A549 (cell line): ENCODE data around the gene APBB2. TPM values are rescaled to one million over a fixed set of nuclear protein-coding genes. Genes with fewer than 3 reads are reported as not detected.

Experiments
- ATAC-seq, 2 experiments: fragments of 200-7000 bp in 1 of 2; fragments of >200 bp in 1 of 2; cut with Nextera tagmentation in 1 of 2; cut with Tn5 transposase in 1 of 2; 3 replicates each; pipeline versions ENCODE4 v1.8.0 to v1.9.1; 2018 to 2020; ENCODE audit warnings: mild to moderate bottlenecking in 1 of 2, moderate library complexity in 1 of 2
- CTCF ChIA-PET: fragments of 300-600 bp; sonication (Branson Sonifier 250); formaldehyde crosslinking; extraction: SDS; loops from one replicate; lab custom pipeline; 2021; ENCODE audit warnings: antibody characterized with exemption, inconsistent platforms; lab: Yijun Ruan, JAX
- POLR2A ChIA-PET: fragments of 350-600 bp; formaldehyde crosslinking; extraction: SDS; loops from one replicate; lab custom pipeline; 2021; ENCODE audit warnings: antibody characterized with exemption, inconsistent platforms; lab: Yijun Ruan, JAX
- DNase-seq, 2 experiments: peaks; one replicate each; pipeline versions ENCODE4 v3.0.0 to v3.0.0-alpha.2; 2011 to 2016; ENCODE audit warnings: low read depth in 1 of 2, low spot score in 1 of 2
- FAIRE-seq: peaks from 2 replicates; lab custom pipeline; 2011; peaks lifted over from hg19 to GRCh38; lab: Jason Lieb, UNC
- H3K27ac ChIP-seq, 2 experiments: fragments of >200 bp; sonication (Bioruptor Twin); formaldehyde crosslinking; 3 replicates each; pipeline ENCODE4 v1.5.1; 2016 to 2017
- H3K4me1 ChIP-seq: fragments of >200 bp; sonication (Bioruptor Twin); formaldehyde crosslinking; 3 replicates; pipeline ENCODE4 v1.6.1; 2016
- H3K4me2 ChIP-seq: fragments of >200 bp; sonication (Bioruptor Twin); formaldehyde crosslinking; 3 replicates; pipeline ENCODE4 v1.6.1; 2016
- H3K4me3 ChIP-seq: fragments of >200 bp; sonication (Bioruptor Twin); formaldehyde crosslinking; 3 replicates; pipeline ENCODE4 v1.5.1; 2016
- H3K9me3 ChIP-seq: fragments of >200 bp; sonication (Bioruptor Twin); formaldehyde crosslinking; 3 replicates; pipeline ENCODE4 v1.6.1; 2016
- ATOH8 ChIP-seq: fragments of 250-450 bp; sonication (Bioruptor Pico); IDR thresholded peaks from 2 replicates; pipeline ENCODE4 v1.5.0; 2020; ENCODE audit warnings: low read depth, mild to moderate bottlenecking, moderate library complexity
- CBX2 ChIP-seq: fragments of 200-600 bp; sonication (generic); IDR thresholded peaks from 2 replicates; pipeline ENCODE4 v1.6.1; 2016; ENCODE audit warnings: low read depth, mild to moderate bottlenecking, borderline replicate concordance
- CBX8 ChIP-seq: fragments of 200-600 bp; sonication (generic); IDR thresholded peaks from 2 replicates; pipeline ENCODE4 v1.6.1; 2016
- CHD4 ChIP-seq: fragments of 200-600 bp; sonication (generic); IDR thresholded peaks from 2 replicates; pipeline ENCODE4 v1.6.1; 2016; ENCODE audit warnings: antibody characterized with exemption, mild to moderate bottlenecking, borderline replicate concordance
- CTCF ChIP-seq: fragments of >200 bp; sonication (Bioruptor Twin); formaldehyde crosslinking; IDR thresholded peaks from 3 replicates; pipeline ENCODE4 v1.5.1; 2016
- E2F6 ChIP-seq: IDR thresholded peaks from 2 replicates; pipeline ENCODE4 v1.6.1; 2012; ENCODE audit warnings: low read depth, borderline replicate concordance
- EHMT2 ChIP-seq: fragments of 200-600 bp; sonication (generic); IDR thresholded peaks from 2 replicates; pipeline ENCODE4 v1.6.1; 2016; ENCODE audit warnings: antibody characterized with exemption, low read depth, mild to moderate bottlenecking, moderate library complexity
- ELK1 ChIP-seq: fragments of 150-350 bp; IDR thresholded peaks from 2 replicates; pipeline ENCODE4 v1.6.1; 2014; ENCODE audit warnings: low read depth, mild to moderate bottlenecking, low read length
- ESRRA ChIP-seq: fragments of 150-350 bp; IDR thresholded peaks from 2 replicates; pipeline ENCODE4 v1.6.1; 2014; ENCODE audit warnings: mild to moderate bottlenecking, low read length, borderline replicate concordance
- FOSL2 ChIP-seq, 2 experiments: fragments of 450-650 bp in 1 of 2; fragments of >200 bp in 1 of 2; sonication (Bioruptor Twin) in 1 of 2; formaldehyde crosslinking; IDR thresholded peaks; 2 replicates each; pipeline versions ENCODE4 v1.5.0 to v1.6.1; 2016 to 2020; ENCODE audit warnings: mild to moderate bottlenecking in 1 of 2, moderate library complexity in 1 of 2
- FOXS1 ChIP-seq: fragments of 250-450 bp; sonication (Bioruptor Pico); IDR thresholded peaks from 2 replicates; pipeline ENCODE4 v1.5.0; 2020; ENCODE audit warnings: mild to moderate bottlenecking, moderate library complexity
- HES2 ChIP-seq: fragments of >200 bp; sonication (Bioruptor Twin); formaldehyde crosslinking; IDR thresholded peaks from 2 replicates; pipeline ENCODE4 v1.6.1; 2016
- HEYL ChIP-seq: fragments of 250-450 bp; sonication (Bioruptor Pico); IDR thresholded peaks from 2 replicates; pipeline ENCODE4 v1.8.0; 2021; ENCODE audit warnings: mild to moderate bottlenecking, moderate library complexity
- HOXB5 ChIP-seq: fragments of 250-450 bp; sonication (Bioruptor Pico); IDR thresholded peaks from 2 replicates; pipeline ENCODE4 v1.5.0; 2020; ENCODE audit warnings: mild to moderate bottlenecking, moderate library complexity
- KDM5A ChIP-seq: fragments of 200-600 bp; sonication (generic); IDR thresholded peaks from 2 replicates; pipeline ENCODE4 v1.6.1; 2016; ENCODE audit warnings: antibody characterized with exemption, mild to moderate bottlenecking
- NPAS2 ChIP-seq: fragments of 250-450 bp; sonication (Bioruptor Pico); IDR thresholded peaks from 2 replicates; pipeline ENCODE4 v1.8.0; 2022; ENCODE audit warnings: mild to moderate bottlenecking, moderate library complexity, borderline replicate concordance
- NR3C1 ChIP-seq: fragments of >200 bp; sonication (Bioruptor Twin); formaldehyde crosslinking; IDR thresholded peaks from 3 replicates; pipeline ENCODE4 v1.6.1; 2017
- PBX3 ChIP-seq: IDR thresholded peaks from 2 replicates; pipeline ENCODE4 v1.6.1; 2012
- POLR2A ChIP-seq: IDR thresholded peaks from 2 replicates; pipeline ENCODE4 v1.6.1; 2012; ENCODE audit warnings: mild to moderate bottlenecking, low read length
- RARB ChIP-seq: fragments of 250-450 bp; sonication (Bioruptor Pico); IDR thresholded peaks from 2 replicates; pipeline ENCODE4 v1.8.0; 2021; ENCODE audit warnings: mild to moderate bottlenecking, moderate library complexity
- REST ChIP-seq: fragments of 200-600 bp; sonication (generic); IDR thresholded peaks from 2 replicates; pipeline ENCODE4 v1.6.1; 2016; ENCODE audit warnings: antibody characterized with exemption, mild to moderate bottlenecking, moderate library complexity
- TFCP2L1 ChIP-seq: fragments of 250-450 bp; sonication (Bioruptor Pico); IDR thresholded peaks from 2 replicates; pipeline ENCODE4 v1.5.0; 2021; ENCODE audit warnings: mild to moderate bottlenecking
- USF2 ChIP-seq: fragments of 450-650 bp; IDR thresholded peaks from 2 replicates; pipeline ENCODE4 v1.6.1; 2014; ENCODE audit warnings: antibody characterized with exemption
- WGBS: methylation state at CpG from one replicate; pipeline ENCODE4 v1.1.6; 2017; ENCODE audit errors: missing lambda C conversion rate; 5-methylcytosine and 5-hydroxymethylcytosine counted together
- polyA plus RNA-seq, 4 experiments: library from polyadenylated mRNA; depleted of rRNA in 3 of 4; stranded (reverse); fragments of >200 nt; fragmentation: RNase III in 1 of 4; extraction: RNeasy Plus Mini Kit Qiagen cat#74134 plus additional on column Dnase treatment in 1 of 4; gene quantifications; 2 replicates in 3 of 4; 3 replicates in 1 of 4; pipeline ENCODE4 v1.2.3, GENCODE V29; 2011 to 2017

The APBB2 gene
- polyA plus RNA-seq, 2 of the 4 experiments (the other 2 are of a cell fraction): 8.3 to 31.9 TPM

- DNase-seq: no peak
- TF ChIP-seq HES2: no peak
- TF ChIP-seq ESRRA: no peak
- no peak for TF ChIP-seq CBX8
- no peak for TF ChIP-seq PBX3
- no peak for TF ChIP-seq KDM5A
- no peak for TF ChIP-seq RARB (CRISPR knock-in tag)
- TF ChIP-seq NPAS2 (CRISPR knock-in tag): no peak
- no peak for TF ChIP-seq ELK1
- no peak for TF ChIP-seq CHD4
- no peak for TF ChIP-seq EHMT2
- no peak for TF ChIP-seq ATOH8
- no peak for TF ChIP-seq HEYL
- no peak for TF ChIP-seq E2F6
- no peak for TF ChIP-seq CTCF
- no peak for TF ChIP-seq CBX2
- no peak for TF ChIP-seq FOSL2 (IDR thresholded peaks at IDR 0.05)
- TF ChIP-seq FOSL2 (CRISPR knock-in tag; IDR thresholded peaks at IDR 0.05): no peak
- TF ChIP-seq FOXS1 (CRISPR knock-in tag): no peak
- TF ChIP-seq HOXB5 (CRISPR knock-in tag): no peak
- TF ChIP-seq, all 56 proteins: peak for 0
- no peak overlapping the region for H3K4me2 ChIP-seq
- WGBS: 91% methylated on average over 5 of the region's 5 CpGs
- H3K4me3 ChIP-seq: no peak overlapping the region
- no peak overlapping the region for H3K27ac ChIP-seq
- FAIRE-seq (no peak), ATAC-seq (no peak)
- no peaks in the 10 kb centered on the region for H3K9me3 ChIP-seq
- no peaks in the 10 kb centered on the region for H3K4me1 ChIP-seq
- CTCF ChIA-PET: no interaction called here
- POLR2A ChIA-PET: no interaction called here
These were observed 162.1 kb downstream of the APBB2 start for GRCh38 chr4:41052287-41052686.

- FAIRE-seq: no peak
- WGBS: 97% methylated on average over 11 of the region's 11 CpGs
- TF ChIP-seq POLR2A: no peak
- TF ChIP-seq NR3C1: no peak
- no peak for TF ChIP-seq TFCP2L1 (CRISPR knock-in tag)
- TF ChIP-seq PBX3: no peak
- TF ChIP-seq REST: no peak
- TF ChIP-seq USF2: no peak
- TF ChIP-seq EHMT2: no peak
- no peak for TF ChIP-seq CBX8
- no peak for TF ChIP-seq HES2
These were observed 163.2 kb downstream of the APBB2 start for GRCh38 chr4:41050880-41051775.

More at GRCh38 chr4:41050880-41051775, 163.2 kb downstream of the APBB2 start:
- DNase-seq (no peak), ATAC-seq (no peak)
- Histone ChIP-seq H3K4me2 (no peak overlapping the region), H3K9me3 (no peaks in the 10 kb centered on the region), H3K4me1 (no peaks in the 10 kb centered on the region), H3K4me3 (no peak overlapping the region), H3K27ac (no peak overlapping the region)
- ChIA-PET POLR2A (no interaction called here), CTCF (interaction anchor here (1.1 kb wide), 1 partner anchor 11 kb away, joined by 4 read pairs; no protein-coding TSS in a partner anchor)
